Spleen (tissue), 11 donors: Measurements from ENCODE around the gene CLEC4M. TPM values are rescaled to one million over a fixed set of nuclear protein-coding genes. Genes with fewer than 3 reads are reported as not detected.

Experiments
- DNase-seq: peaks from one replicate; pipeline ENCODE4 v3.0.0-alpha.2; 2020
- H3K27ac ChIP-seq, 8 donors: fragments of 200-600 bp; sonication (generic) in 7 of 8; 1 replicate in 4 of 8; 2 replicates in 4 of 8; pipeline versions ENCODE4 v1.5.0 to v1.8.0; 2016 to 2021; ENCODE audit warnings: inconsistent platforms in 4 of 8, mild to moderate bottlenecking in 4 of 8, moderate library complexity in 1 of 8
- H3K27me3 ChIP-seq, 7 donors: fragments of 200-600 bp; sonication (generic) in 6 of 7; replicated peaks in 1 of 7; 1 replicate in 4 of 7; 2 replicates in 3 of 7; pipeline versions ENCODE4 v1.5.0 to v1.8.0; 2016 to 2021; ENCODE audit warnings: inconsistent platforms in 3 of 7, mild to moderate bottlenecking in 1 of 7
- H3K36me3 ChIP-seq, 6 donors: fragments of 200-600 bp; sonication (generic) in 5 of 6; 1 replicate in 4 of 6; 2 replicates in 2 of 6; pipeline versions ENCODE4 v1.5.0 to v1.8.0; 2016 to 2021; ENCODE audit warnings: inconsistent platforms in 2 of 6
- H3K4me1 ChIP-seq, 6 donors: fragments of 200-600 bp; sonication (generic) in 5 of 6; 1 replicate in 3 of 6; 2 replicates in 3 of 6; pipeline versions ENCODE4 v1.5.0 to v1.8.0; 2016 to 2021; ENCODE audit warnings: inconsistent platforms in 3 of 6
- H3K4me3 ChIP-seq, 8 donors: fragments of 200-600 bp; sonication (generic) in 7 of 8; 1 replicate in 4 of 8; 2 replicates in 4 of 8; pipeline versions ENCODE4 v1.5.0 to v1.8.0; 2016 to 2021; ENCODE audit warnings: inconsistent platforms in 4 of 8, mild to moderate bottlenecking in 4 of 8, moderate library complexity in 2 of 8
- H3K9me3 ChIP-seq, 8 donors: fragments of 200-600 bp; sonication (generic) in 7 of 8; 1 replicate in 4 of 8; 2 replicates in 4 of 8; pipeline versions ENCODE4 v1.5.0 to v1.8.0; 2016 to 2021; ENCODE audit warnings: inconsistent platforms in 4 of 8
- CTCF ChIP-seq, 11 experiments: fragments of 200-600 bp in 7 of 11; fragments of 450-650 bp in 4 of 11; sonication (generic) in 4 of 11; IDR thresholded peaks in 8 of 11; conservative IDR thresholded peaks in 3 of 11; 1 replicate in 7 of 11; 2 replicates in 4 of 11; pipeline versions ENCODE4 v1.4.0 to v1.8.0; 2016 to 2021; ENCODE audit warnings: antibody characterized with exemption in 11 of 11, inconsistent platforms in 4 of 11, mild to moderate bottlenecking in 1 of 11
- POLR2A ChIP-seq, 3 donors: fragments of 450-650 bp; IDR thresholded peaks; one replicate each; pipeline ENCODE4 v1.5.1; 2017; ENCODE audit warnings: antibody characterized with exemption in 3 of 3, mild to moderate bottlenecking in 1 of 3
- POLR2AphosphoS5 ChIP-seq, 3 donors: sonication (generic); formaldehyde crosslinking; IDR thresholded peaks; one replicate each; pipeline ENCODE4 v1.5.1; 2017; ENCODE audit warnings: antibody characterized with exemption in 3 of 3
- WGBS, 5 donors: extraction: QIAGEN DNeasy Blood & Tissue Kit in 3 of 5; methylation state at CpG; one replicate each; pipeline versions ENCODE4 v1.1.5 to v1.1.7; 2013 to 2018; 5-methylcytosine and 5-hydroxymethylcytosine counted together
- intact Hi-C: fragments of 100-400 bp; cut with DNase I; formaldehyde crosslinking; loops from one replicate; pipeline ENCODE4 v1.15.0; 2023; ENCODE audit warnings: low total_unique reads
- polyA plus RNA-seq, 3 donors: library from polyadenylated mRNA; stranded (reverse); fragments of 200-250 nt; gene quantifications; one replicate each; pipeline ENCODE4 v1.2.1, GENCODE V29; 2013
- total RNA-seq, 7 donors: library from RNA; depleted of rRNA in 3 of 7; stranded (reverse); fragments of >200 nt in 3 of 7; fragmentation: NEBNext Ultra II Directional in 4 of 7; extraction: Animal tissue kit (Norgen Biotek cat#: 25700) in 4 of 7; gene quantifications; one replicate each; pipeline versions ENCODE4 v1.1.0 to v1.2.1, GENCODE V29; 2016 to 2021
- donor health status: healthy with polysubstance abuse.
- donor health status: DM: no; HTN: no; CAD: no; lungs with moderate emphysema.
- donor health status: DM: no; HTN: no; CAD: no.
- donor health status: Bipolar disorder and iron deficiency.
- donor health status: healthy.
- donor health status: DM: no; HTN: no; CAD: no.
- donor health status: DM: yes; HTN: yes; CAD: no.

The CLEC4M gene
- total and polyA plus RNA-seq, 10 donors, result 0.12 to 3.3 (median 0.57) TPM; not detected in 6

GRCh38 chr19:7751157-7751783, 11.8 kb upstream of the CLEC4M start:
- H3K4me1 ChIP-seq, result peaks cover 0 to 24% (median 4%) of the 10 kb centered on the region in 6 donors
- WGBS, 5 donors, result 55 to 64% (median 62%) methylated on average over 12 of the region's 12 CpGs
- no peak overlapping the region for H3K4me3 ChIP-seq
- DNase-seq, result no peak
- no peaks in the 10 kb centered on the region for H3K36me3 ChIP-seq
- H3K27me3 ChIP-seq, result peaks cover 0 to 23% (median 0%) of the 10 kb centered on the region in 7 donors
- TF ChIP-seq CTCF (IDR thresholded peaks at IDR 0.05 in 8 of 11, conservative IDR thresholded peaks at IDR 0.05 in 3 of 11) (no peak), POLR2A (IDR thresholded peaks at IDR 0.05) (no peak), POLR2AphosphoS5 (IDR thresholded peaks at IDR 0.05) (no peak)
- H3K9me3 ChIP-seq, result peaks cover 0 to 18% (median 10%) of the 10 kb centered on the region in 8 donors
- intact Hi-C loops, result no loop called here
- peak overlapping the region in 2 of 8 donors; percentile 36 to 55 for H3K27ac ChIP-seq

GRCh38 chr19:7756258-7756657, 6.8 kb upstream of the CLEC4M start:
- TF ChIP-seq POLR2AphosphoS5 (IDR thresholded peaks at IDR 0.05) (no peak), POLR2A (IDR thresholded peaks at IDR 0.05) (no peak), CTCF (IDR thresholded peaks at IDR 0.05 in 8 of 11, conservative IDR thresholded peaks at IDR 0.05 in 3 of 11) (no peak)
- Histone ChIP-seq H3K4me1 (peaks cover 0 to 5% (median 0%) of the 10 kb centered on the region in 6 donors), H3K9me3 (peaks cover 2 to 60% (median 51%) of the 10 kb centered on the region in 8 donors), H3K27ac (no peak overlapping the region), H3K36me3 (no peaks in the 10 kb centered on the region), H3K27me3 (peaks cover 0 to 6% (median 0%) of the 10 kb centered on the region in 7 donors), H3K4me3 (no peak overlapping the region)
- 38 to 61% (median 56%) methylated on average over 4 of the region's 4 CpGs for WGBS, 5 donors
- intact Hi-C loops, result no loop called here
- no peak for DNase-seq

- WGBS, 5 donors, result 80 to 89% (median 83%) methylated on average over 3 of the region's 3 CpGs
- intact Hi-C loops, result no loop called here
- no peak overlapping the region for H3K4me3 ChIP-seq
- peaks cover 2 to 60% (median 51%) of the 10 kb centered on the region in 8 donors for H3K9me3 ChIP-seq
- H3K4me1 ChIP-seq, result no peaks in the 10 kb centered on the region
- DNase-seq, result no peak
- peaks cover 0 to 9% (median 0%) of the 10 kb centered on the region in 7 donors for H3K27me3 ChIP-seq
- no peak for TF ChIP-seq POLR2A (IDR thresholded peaks at IDR 0.05)
- TF ChIP-seq CTCF (IDR thresholded peaks at IDR 0.05 in 8 of 11, conservative IDR thresholded peaks at IDR 0.05 in 3 of 11), result no peak
- no peak for TF ChIP-seq POLR2AphosphoS5 (IDR thresholded peaks at IDR 0.05)
- H3K36me3 ChIP-seq, result no peaks in the 10 kb centered on the region
- no peak overlapping the region for H3K27ac ChIP-seq
These were observed 5.7 kb upstream of the CLEC4M start for GRCh38 chr19:7757358-7757757.

- Histone ChIP-seq H3K36me3 (no peaks in the 10 kb centered on the region), H3K9me3 (peaks cover 2 to 60% (median 51%) of the 10 kb centered on the region in 8 donors), H3K27me3 (peaks cover 0 to 19% (median 0%) of the 10 kb centered on the region in 7 donors), H3K4me1 (no peaks in the 10 kb centered on the region), H3K27ac (no peak overlapping the region), H3K4me3 (no peak overlapping the region)
- 90 to 100% (median 94%) methylated on average over 1 of the region's 1 CpG for WGBS, 5 donors
- intact Hi-C loops, result no loop called here
- TF ChIP-seq POLR2AphosphoS5 (IDR thresholded peaks at IDR 0.05) (no peak), POLR2A (IDR thresholded peaks at IDR 0.05) (no peak)
- no peak for DNase-seq
These were observed 3.9 kb upstream of the CLEC4M start for GRCh38 chr19:7759156-7759555.
